HepG2 (cell line): ENCODE results near the gene PHF10. TPM values are rescaled to one million over a fixed set of nuclear protein-coding genes. Genes with fewer than 3 reads are reported as not detected.

Experiments used
- ATF2 ChIP-seq: sonication (generic); formaldehyde crosslinking; IDR thresholded peaks from 2 replicates; pipeline ENCODE4 v1.4.0; 2020; ENCODE audit warnings: missing genetic modification reagents
- ATF5 ChIP-seq: sonication (generic); formaldehyde crosslinking; IDR thresholded peaks from 2 replicates; pipeline ENCODE4 v1.4.0; 2020; ENCODE audit warnings: mild to moderate bottlenecking, low read depth, missing genetic modification reagents
- BCLAF1 ChIP-seq: fragments of 450-650 bp; IDR thresholded peaks from 2 replicates; pipeline ENCODE4 v1.6.1; 2017; ENCODE audit warnings: mild to moderate bottlenecking
- CCAR2 ChIP-seq: fragments of 200-400 bp; formaldehyde crosslinking; optimal IDR thresholded peaks from 2 replicates; pipeline ENCODE3; 2018; ENCODE audit warnings: low read depth, mild to moderate bottlenecking, low read length, moderate library complexity
- ETS1 ChIP-seq: sonication (generic); formaldehyde crosslinking; IDR thresholded peaks from 2 replicates; pipeline ENCODE4 v1.4.0; 2020; ENCODE audit warnings: missing genetic modification reagents
- KDM2A ChIP-seq: sonication (generic); formaldehyde crosslinking; IDR thresholded peaks from 2 replicates; pipeline ENCODE4 v1.4.0; 2020; ENCODE audit warnings: low read depth, missing genetic modification reagents, borderline replicate concordance
- KIAA2018 ChIP-seq: sonication (generic); formaldehyde crosslinking; IDR thresholded peaks from 2 replicates; pipeline ENCODE4 v1.5.0; 2020; ENCODE audit warnings: mild to moderate bottlenecking, missing genetic modification reagents, borderline replicate concordance
- MLX ChIP-seq: IDR thresholded peaks from 2 replicates; pipeline ENCODE4 v1.6.1; 2016
- TCF12 ChIP-seq, 2 experiments: fragments of 450-650 bp in 1 of 2; sonication (generic) in 1 of 2; formaldehyde crosslinking in 1 of 2; IDR thresholded peaks; 2 replicates each; pipeline versions ENCODE4 v1.6.1 to v1.8.0; 2017 to 2022; ENCODE audit warnings: antibody characterized with exemption in 1 of 2, mild to moderate bottlenecking in 1 of 2, missing genetic modification reagents in 1 of 2, moderate library complexity in 1 of 2
- TEAD2 ChIP-seq: sonication (generic); formaldehyde crosslinking; IDR thresholded peaks from 2 replicates; pipeline ENCODE4 v1.9.0; 2021; ENCODE audit warnings: missing genetic modification reagents
- ZNF335 ChIP-seq: sonication (generic); formaldehyde crosslinking; IDR thresholded peaks from 2 replicates; pipeline ENCODE4 v1.4.0; 2020; ENCODE audit warnings: missing genetic modification reagents
- ZNF543 ChIP-seq: sonication (generic); formaldehyde crosslinking; IDR thresholded peaks from 2 replicates; pipeline ENCODE4 v1.4.0; 2020; ENCODE audit warnings: mild to moderate bottlenecking, missing genetic modification reagents
- polyA plus RNA-seq, 8 experiments: library from polyadenylated mRNA; depleted of rRNA in 3 of 8; stranded (reverse) in 7 of 8; unstranded in 1 of 8; fragments of >200 nt; fragmentation: Illumina TruSeq in 4 of 8; extraction: Trizol in 4 of 8; gene quantifications; 2 replicates each; pipeline versions ENCODE4 v1.2.1 to v1.2.3, GENCODE V29; 2011 to 2016; ENCODE audit warnings: low read depth in 4 of 8, missing spikeins in 1 of 8, mixed read lengths in 1 of 8; ENCODE audit not compliant: insufficient read depth in 1 of 8
- total RNA-seq, 5 experiments: library from RNA; depleted of rRNA; stranded (reverse); fragments of >200 nt; fragmentation: Illumina TruSeq; extraction: Trizol; gene quantifications; 2 replicates each; pipeline ENCODE4 v1.2.3, GENCODE V29; 2016; ENCODE audit warnings: low read depth in 1 of 5

PHF10 gene
- total and polyA plus RNA-seq, 2 of the 13 experiments (the other 11 are each of a cell fraction or from before 2014, with no cell fraction given), result 42.1 to 84.1 TPM

- no peak for TF ChIP-seq BCLAF1
- no peak for TF ChIP-seq TCF12 (IDR thresholded peaks at IDR 0.05)
- TF ChIP-seq TCF12 (CRISPR knock-in tag; IDR thresholded peaks at IDR 0.05), result peak; percentile 93
- no peak for TF ChIP-seq CCAR2
- TF ChIP-seq TEAD2, result no peak
- no peak; the same call in 1 of the 2 replicates for TF ChIP-seq ZNF335 (CRISPR knock-in tag)
- TF ChIP-seq ETS1 (CRISPR knock-in tag), result no peak; the same call in 1 of the 2 replicates
- no peak; the same call in 1 of the 2 replicates for TF ChIP-seq ATF5 (CRISPR knock-in tag)
- TF ChIP-seq MLX, result peak; percentile 10; the same call in 1 of the 2 replicates
- TF ChIP-seq KIAA2018, result no peak; the same call in 1 of the 2 replicates
- TF ChIP-seq ATF2 (CRISPR knock-in tag), result no peak
- peak; percentile 89 for TF ChIP-seq KDM2A (CRISPR knock-in tag)
- peak; percentile 83; the same call in 1 of the 2 replicates for TF ChIP-seq ZNF543
Measured at GRCh38 chr6:169724494-169725124, at the start of gene PHF10 (continued).
